Ammon's horn (tissue), 1 donor: ENCODE measurements around the gene NEAT1.
"Not testable (repeated sequence)": the region's sequence is repeated elsewhere in the genome, so short reads cannot be mapped to it uniquely, and the experiment has no call there.

Experiments used
- DNase-seq: peaks from one replicate; pipeline ENCODE4 v3.0.0-alpha.2; 2016; ENCODE audit warnings: low spot score

Gene NEAT1

GRCh38 chr11:65434667-65435410, 12.2 kb downstream of the NEAT1 start:
- DNase-seq = no peak

- no peak for DNase-seq
Measured at GRCh38 chr11:65435411-65435931, 12.9 kb downstream of the NEAT1 start.

- DNase-seq = no peak
Measured at GRCh38 chr11:65435981-65436411, 13.4 kb downstream of the NEAT1 start.

- no peak for DNase-seq
Measured at GRCh38 chr11:65436412-65437032, 13.9 kb downstream of the NEAT1 start.

- no peak for DNase-seq
Measured at GRCh38 chr11:65437436-65438227, 15.0 kb downstream of the NEAT1 start.

- no peak for DNase-seq
Measured at GRCh38 chr11:65438257-65439151, 15.9 kb downstream of the NEAT1 start.

- no peak for DNase-seq
Measured at GRCh38 chr11:65439331-65440181, 17.0 kb downstream of the NEAT1 start.

- DNase-seq = no peak
Measured at GRCh38 chr11:65440831-65441499, 18.4 kb downstream of the NEAT1 start.

GRCh38 chr11:65442842-65443331, 20.3 kb downstream of the NEAT1 start:
- no peak for DNase-seq

GRCh38 chr11:65444314-65445051, 21.9 kb downstream of the NEAT1 start:
- DNase-seq = no peak

- no peak for DNase-seq
Measured at GRCh38 chr11:65445101-65445603, 22.6 kb downstream of the NEAT1 start.

GRCh38 chr11:65445604-65446445, 23.2 kb downstream of the NEAT1 start:
- no peak for DNase-seq

GRCh38 chr11:65446446-65447277, 24.1 kb downstream of the NEAT1 start:
- no peak for DNase-seq

- DNase-seq = no peak
Measured at GRCh38 chr11:65448074-65448417, 25.4 kb downstream of the NEAT1 start.

- DNase-seq = no peak
Measured at GRCh38 chr11:65448418-65449105, 26.0 kb downstream of the NEAT1 start.

GRCh38 chr11:65451301-65451700, 28.7 kb downstream of the NEAT1 start:
- not testable (repeated sequence) for DNase-seq

GRCh38 chr11:65452259-65452658, 29.7 kb downstream of the NEAT1 start:
- DNase-seq = not testable (repeated sequence)
